Measurements from ENCODE around the gene PHF3.
"Not testable (repeated sequence)": the region's sequence is repeated elsewhere in the genome, so short reads cannot be mapped to it uniquely, and the experiment has no call there.

Gene PHF3

GRCh38 chr6:63713332-63713731 is 77.7 kb downstream of the PHF3 start:
- Mint-ChIP-seq H3K4me3 (no peak overlapping the region), H3K36me3 (ENCODE audit: low read depth) (peaks cover 34% of the 10 kb centered on the region), H3K27me3 (no peaks in the 10 kb centered on the region), H3K27ac (no peak overlapping the region), H3K4me1 (no peaks in the 10 kb centered on the region), H3K9me3 (no peaks in the 10 kb centered on the region)
- DNase-seq (no peak), ATAC-seq (no peak)

GRCh38 chr6:63714091-63714490 is 78.5 kb downstream of the PHF3 start:
- H3K27ac Mint-ChIP-seq: no peak overlapping the region
- H3K4me3 Mint-ChIP-seq: no peak overlapping the region
- no peaks in the 10 kb centered on the region for H3K27me3 Mint-ChIP-seq
- ATAC-seq (no peak), DNase-seq (no peak)
- peaks cover 34% of the 10 kb centered on the region for H3K36me3 Mint-ChIP-seq (ENCODE audit: low read depth)
- H3K4me1 Mint-ChIP-seq: no peaks in the 10 kb centered on the region
- no peaks in the 10 kb centered on the region for H3K9me3 Mint-ChIP-seq

- Mint-ChIP-seq H3K27me3 (no peaks in the 10 kb centered on the region), H3K27ac (no peak overlapping the region), H3K9me3 (no peaks in the 10 kb centered on the region), H3K36me3 (ENCODE audit: low read depth) (peaks cover 18% of the 10 kb centered on the region), H3K4me1 (no peaks in the 10 kb centered on the region), H3K4me3 (no peak overlapping the region)
- no peak for ATAC-seq
- no peak for DNase-seq
Observed at GRCh38 chr6:63716169-63716568, 80.6 kb downstream of the PHF3 start.

GRCh38 chr6:63721181-63721580 is 85.6 kb downstream of the PHF3 start:
- ATAC-seq: no peak
- Mint-ChIP-seq H3K4me1 (no peaks in the 10 kb centered on the region), H3K27me3 (no peaks in the 10 kb centered on the region), H3K27ac (no peak overlapping the region), H3K4me3 (no peak overlapping the region), H3K9me3 (no peaks in the 10 kb centered on the region), H3K36me3 (ENCODE audit: low read depth) (no peaks in the 10 kb centered on the region)
- DNase-seq: no peak

GRCh38 chr6:63724721-63725120 is 89.1 kb downstream of the PHF3 start:
- DNase-seq: no peak
- no peaks in the 10 kb centered on the region for H3K4me1 Mint-ChIP-seq
- H3K36me3 Mint-ChIP-seq (ENCODE audit: low read depth): no peaks in the 10 kb centered on the region
- no peak overlapping the region for H3K4me3 Mint-ChIP-seq
- no peak for ATAC-seq
- H3K9me3 Mint-ChIP-seq: no peaks in the 10 kb centered on the region
- no peaks in the 10 kb centered on the region for H3K27me3 Mint-ChIP-seq
- no peak overlapping the region for H3K27ac Mint-ChIP-seq

- no peaks in the 10 kb centered on the region for H3K36me3 Mint-ChIP-seq (ENCODE audit: low read depth)
- H3K4me3 Mint-ChIP-seq: no peak overlapping the region
- H3K27ac Mint-ChIP-seq: no peak overlapping the region
- H3K4me1 Mint-ChIP-seq: no peaks in the 10 kb centered on the region
- no peaks in the 10 kb centered on the region for H3K27me3 Mint-ChIP-seq
- DNase-seq (no peak), ATAC-seq (no peak)
- H3K9me3 Mint-ChIP-seq: peaks cover 2% of the 10 kb centered on the region
Observed at GRCh38 chr6:63730311-63730710, 94.7 kb downstream of the PHF3 start.

- peaks cover 7% of the 10 kb centered on the region for H3K9me3 Mint-ChIP-seq
- no peak overlapping the region for H3K27ac Mint-ChIP-seq
- ATAC-seq: no peak
- DNase-seq: no peak
- no peaks in the 10 kb centered on the region for H3K4me1 Mint-ChIP-seq
- no peaks in the 10 kb centered on the region for H3K27me3 Mint-ChIP-seq
- H3K36me3 Mint-ChIP-seq (ENCODE audit: low read depth): no peaks in the 10 kb centered on the region
- no peak overlapping the region for H3K4me3 Mint-ChIP-seq
Observed at GRCh38 chr6:63731930-63732329, 96.3 kb downstream of the PHF3 start.

GRCh38 chr6:63732336-63732735 is 96.7 kb downstream of the PHF3 start:
- no peak for ATAC-seq
- DNase-seq: no peak
- no peaks in the 10 kb centered on the region for H3K4me1 Mint-ChIP-seq
- no peaks in the 10 kb centered on the region for H3K36me3 Mint-ChIP-seq (ENCODE audit: low read depth)
- no peak overlapping the region for H3K27ac Mint-ChIP-seq
- peaks cover 7% of the 10 kb centered on the region for H3K9me3 Mint-ChIP-seq
- no peaks in the 10 kb centered on the region for H3K27me3 Mint-ChIP-seq
- H3K4me3 Mint-ChIP-seq: no peak overlapping the region

GRCh38 chr6:63734923-63735322 is 99.3 kb downstream of the PHF3 start:
- Mint-ChIP-seq H3K4me3 (no peak overlapping the region), H3K27ac (no peak overlapping the region), H3K4me1 (no peaks in the 10 kb centered on the region), H3K36me3 (ENCODE audit: low read depth) (peaks cover 2% of the 10 kb centered on the region), H3K9me3 (peaks cover 10% of the 10 kb centered on the region), H3K27me3 (no peaks in the 10 kb centered on the region)
- DNase-seq (no peak), ATAC-seq (no peak)

- not testable (repeated sequence) for H3K4me1 Mint-ChIP-seq; H3K4me3 Mint-ChIP-seq; H3K27me3 Mint-ChIP-seq; H3K36me3 Mint-ChIP-seq (ENCODE audit: low read depth); DNase-seq; H3K27ac Mint-ChIP-seq; ATAC-seq
- peaks cover 10% of the 10 kb centered on the region for H3K9me3 Mint-ChIP-seq
Observed at GRCh38 chr6:63738190-63738589, 102.6 kb downstream of the PHF3 start.

GRCh38 chr6:63739094-63739687 is 103.6 kb downstream of the PHF3 start:
- peaks cover 10% of the 10 kb centered on the region for H3K9me3 Mint-ChIP-seq
- H3K27ac Mint-ChIP-seq: no peak overlapping the region
- ATAC-seq: no peak
- DNase-seq: no peak
- no peak overlapping the region for H3K4me3 Mint-ChIP-seq
- peaks cover 2% of the 10 kb centered on the region for H3K36me3 Mint-ChIP-seq (ENCODE audit: low read depth)
- H3K27me3 Mint-ChIP-seq: no peaks in the 10 kb centered on the region
- H3K4me1 Mint-ChIP-seq: no peaks in the 10 kb centered on the region

GRCh38 chr6:63740709-63741108 is 105.1 kb downstream of the PHF3 start:
- no peak for ATAC-seq
- H3K4me1 Mint-ChIP-seq: no peaks in the 10 kb centered on the region
- DNase-seq: no peak
- no peak overlapping the region for H3K27ac Mint-ChIP-seq
- no peaks in the 10 kb centered on the region for H3K27me3 Mint-ChIP-seq
- H3K36me3 Mint-ChIP-seq (ENCODE audit: low read depth): peaks cover 2% of the 10 kb centered on the region
- no peak overlapping the region for H3K4me3 Mint-ChIP-seq
- peaks cover 5% of the 10 kb centered on the region for H3K9me3 Mint-ChIP-seq

GRCh38 chr6:63742060-63742459 is 106.5 kb downstream of the PHF3 start:
- Mint-ChIP-seq H3K27ac (no peak overlapping the region), H3K27me3 (no peaks in the 10 kb centered on the region), H3K4me3 (no peak overlapping the region), H3K36me3 (ENCODE audit: low read depth) (peaks cover 2% of the 10 kb centered on the region), H3K9me3 (peaks cover 7% of the 10 kb centered on the region), H3K4me1 (no peaks in the 10 kb centered on the region)
- ATAC-seq: no peak
- DNase-seq: no peak

- Mint-ChIP-seq H3K27ac (no peak overlapping the region), H3K36me3 (ENCODE audit: low read depth) (no peaks in the 10 kb centered on the region), H3K4me3 (no peak overlapping the region), H3K4me1 (no peaks in the 10 kb centered on the region), H3K9me3 (peaks cover 12% of the 10 kb centered on the region), H3K27me3 (no peaks in the 10 kb centered on the region)
- DNase-seq (no peak), ATAC-seq (no peak)
Observed at GRCh38 chr6:63743691-63744090, 108.1 kb downstream of the PHF3 start.

- peaks cover 10% of the 10 kb centered on the region for H3K9me3 Mint-ChIP-seq
- H3K27ac Mint-ChIP-seq: no peak overlapping the region
- ATAC-seq (no peak), DNase-seq (no peak)
- H3K4me1 Mint-ChIP-seq: no peaks in the 10 kb centered on the region
- H3K36me3 Mint-ChIP-seq (ENCODE audit: low read depth): no peaks in the 10 kb centered on the region
- no peak overlapping the region for H3K4me3 Mint-ChIP-seq
- H3K27me3 Mint-ChIP-seq: no peaks in the 10 kb centered on the region
Observed at GRCh38 chr6:63744810-63745209, 109.2 kb downstream of the PHF3 start.

GRCh38 chr6:63745784-63746183 is 110.2 kb downstream of the PHF3 start:
- H3K27ac Mint-ChIP-seq: no peak overlapping the region
- H3K9me3 Mint-ChIP-seq: peaks cover 10% of the 10 kb centered on the region
- H3K36me3 Mint-ChIP-seq (ENCODE audit: low read depth): peaks cover 2% of the 10 kb centered on the region
- no peak overlapping the region for H3K4me3 Mint-ChIP-seq
- DNase-seq: no peak
- no peaks in the 10 kb centered on the region for H3K27me3 Mint-ChIP-seq
- ATAC-seq: no peak
- H3K4me1 Mint-ChIP-seq: no peaks in the 10 kb centered on the region
